B cell (primary cell): ENCODE measurements around the gene NEK11.

Experiments used
- CTCF ChIP-seq: fragments of 200-600 bp; IDR thresholded peaks from one replicate; pipeline ENCODE4 v1.8.0; 2022; ENCODE audit warnings: antibody characterized with exemption, mild to moderate bottlenecking
- EZH2 ChIP-seq: IDR thresholded peaks from 2 replicates; pipeline ENCODE4 v1.6.1; 2012; ENCODE audit warnings: borderline replicate concordance, low read depth, mild to moderate bottlenecking, moderate library complexity, low read length; ENCODE audit not compliant: insufficient read depth, poor library complexity, severe bottlenecking

GRCh38 chr3:131193641-131194238 lies 167.1 kb downstream of the NEK11 start:
- TF ChIP-seq EZH2, result no peak
- no peak for TF ChIP-seq CTCF
